Stimulated activated naive CD8-positive, alpha-beta T cell treated with anti-CD3 and anti-CD28 coated beads, Interleukin-15, Interleukin-2, amounts not matched to agents 100 ng/mL and 50 ng/mL, for 24 hours (primary cell): Measurements from ENCODE around the gene AHNAK.
A peak's percentile ranks its signal among the peaks of the same experiment; 100 is the strongest.

Experiments used
- H3K27ac Mint-ChIP-seq: one replicate; pipeline ENCODE4 v1.8.0; 2021; ENCODE audit warnings: mild to moderate bottlenecking, mixed read lengths
- H3K27me3 Mint-ChIP-seq: one replicate; pipeline ENCODE4 v1.8.0; 2021; ENCODE audit warnings: mixed read lengths
- H3K36me3 Mint-ChIP-seq: one replicate; pipeline ENCODE4 v1.8.0; 2021; ENCODE audit warnings: low read depth, mixed read lengths
- H3K4me1 Mint-ChIP-seq: one replicate; pipeline ENCODE4 v1.8.0; 2021; ENCODE audit warnings: low read depth, mixed read lengths
- H3K4me3 Mint-ChIP-seq: one replicate; pipeline ENCODE4 v1.8.0; 2021; ENCODE audit warnings: mild to moderate bottlenecking, mixed read lengths
- H3K9me3 Mint-ChIP-seq: one replicate; pipeline ENCODE4 v1.8.0; 2021; ENCODE audit warnings: mixed read lengths

Gene AHNAK

DNA sequence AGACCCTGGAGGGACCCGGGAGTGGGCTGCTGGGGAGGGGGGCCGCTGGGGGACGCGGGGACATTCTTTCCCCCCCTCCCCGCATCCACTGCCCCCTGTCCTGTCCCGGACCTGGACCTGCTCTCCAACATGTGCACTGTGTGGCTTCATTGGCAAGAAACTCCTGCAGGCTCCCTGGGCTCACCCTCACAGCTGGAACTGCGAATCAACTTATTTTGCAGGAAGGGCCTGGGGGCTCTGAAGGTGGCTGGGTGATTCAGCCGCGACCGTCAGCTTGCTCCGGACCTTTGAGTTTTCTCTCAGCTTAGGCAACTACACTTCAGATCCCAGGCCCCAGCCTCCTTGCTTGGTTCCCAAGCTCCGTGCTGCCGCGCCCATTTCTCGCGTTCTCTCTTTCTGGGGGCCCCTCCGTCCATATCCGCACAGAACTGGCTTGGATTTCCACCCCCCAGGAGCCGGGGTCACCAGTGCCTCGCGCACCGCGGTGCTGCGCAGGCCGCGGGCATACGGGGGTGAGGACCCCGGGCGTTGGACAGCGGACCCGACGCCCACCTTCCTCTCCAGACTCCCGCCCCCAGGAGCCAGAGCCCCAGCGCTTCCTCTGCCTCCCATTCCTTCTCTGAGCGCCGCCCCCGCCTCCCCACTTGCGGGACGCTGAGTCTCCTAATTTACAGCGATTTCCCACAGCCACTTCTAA, 471 bp upstream of the AHNAK start:
- H3K9me3 Mint-ChIP-seq, result no peaks in the 10 kb centered on the region
- no peak overlapping the region for H3K27ac Mint-ChIP-seq
- H3K36me3 Mint-ChIP-seq, result no peaks in the 10 kb centered on the region
- H3K27me3 Mint-ChIP-seq, result no peaks in the 10 kb centered on the region
- peak overlapping the region; percentile 66 for H3K4me3 Mint-ChIP-seq
- H3K4me1 Mint-ChIP-seq, result peaks cover 81% of the 10 kb centered on the region

DNA sequence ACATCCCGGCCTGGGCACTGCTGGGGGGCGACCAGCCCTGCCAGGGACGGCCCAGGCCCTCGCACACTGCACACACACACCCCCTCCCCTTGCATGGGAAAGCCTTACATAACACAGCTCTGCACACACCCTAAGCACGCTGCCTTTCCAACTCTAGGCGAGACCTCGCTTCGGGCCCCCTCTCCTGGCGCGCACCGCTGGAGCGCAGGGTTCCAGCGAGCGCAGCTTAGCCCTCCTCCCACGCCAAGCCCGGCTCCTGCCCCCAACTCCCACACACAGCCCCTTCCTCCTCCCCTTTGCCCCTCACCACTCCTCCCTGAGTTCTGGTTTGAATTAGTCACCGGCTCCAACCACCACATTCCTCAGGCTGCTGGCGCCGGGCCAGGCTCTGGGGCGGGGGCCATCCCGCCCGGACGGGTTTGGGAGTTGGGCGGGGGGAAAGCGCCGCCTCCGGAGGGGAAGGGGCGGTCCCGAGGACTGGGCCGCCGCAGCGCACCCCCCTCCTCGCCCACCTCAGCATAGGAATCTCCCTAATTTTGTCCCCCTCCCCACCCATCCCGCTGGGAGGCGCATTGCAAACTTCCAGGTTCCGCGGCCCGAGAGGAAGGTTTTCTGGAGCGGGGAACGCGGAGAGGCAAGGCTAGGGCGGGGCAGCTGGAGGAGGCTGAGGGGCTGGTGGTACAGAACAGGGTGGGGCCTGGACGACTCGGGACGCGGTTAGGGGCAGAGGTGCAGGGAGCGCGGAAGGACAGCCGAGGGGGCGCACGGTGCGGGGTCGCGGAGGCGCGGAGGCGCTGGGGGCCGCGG, 966 bp downstream of the AHNAK start:
- Mint-ChIP-seq H3K4me3 (peak overlapping the region; percentile 84), H3K27ac (peak overlapping the region; percentile 75), H3K27me3 (no peaks in the 10 kb centered on the region), H3K36me3 (no peaks in the 10 kb centered on the region), H3K9me3 (no peaks in the 10 kb centered on the region), H3K4me1 (peaks cover 81% of the 10 kb centered on the region)

- peak overlapping the region; percentile 75 for H3K27ac Mint-ChIP-seq
- H3K4me3 Mint-ChIP-seq, result peak overlapping the region; percentile 84
- no peaks in the 10 kb centered on the region for H3K36me3 Mint-ChIP-seq
- H3K9me3 Mint-ChIP-seq, result no peaks in the 10 kb centered on the region
- H3K27me3 Mint-ChIP-seq, result no peaks in the 10 kb centered on the region
- H3K4me1 Mint-ChIP-seq, result peaks cover 82% of the 10 kb centered on the region
These were observed 1.8 kb downstream of the AHNAK start for GRCh38 chr11:62544581-62545436.

GRCh38 chr11:62543680-62544444, 2.7 kb downstream of the AHNAK start:
- Mint-ChIP-seq H3K27me3 (no peaks in the 10 kb centered on the region), H3K27ac (peak overlapping the region; percentile 75), H3K9me3 (no peaks in the 10 kb centered on the region), H3K36me3 (no peaks in the 10 kb centered on the region), H3K4me3 (peak overlapping the region; percentile 84), H3K4me1 (peaks cover 88% of the 10 kb centered on the region)

- Mint-ChIP-seq H3K9me3 (no peaks in the 10 kb centered on the region), H3K36me3 (no peaks in the 10 kb centered on the region), H3K4me3 (peak overlapping the region; percentile 84), H3K27me3 (no peaks in the 10 kb centered on the region), H3K27ac (peak overlapping the region; percentile 55), H3K4me1 (peaks cover 89% of the 10 kb centered on the region)
These were observed 3.6 kb downstream of the AHNAK start for GRCh38 chr11:62542750-62543567.

GRCh38 chr11:62542111-62542745, 4.4 kb downstream of the AHNAK start:
- Mint-ChIP-seq H3K36me3 (no peaks in the 10 kb centered on the region), H3K4me1 (peaks cover 84% of the 10 kb centered on the region), H3K27me3 (no peaks in the 10 kb centered on the region), H3K9me3 (no peaks in the 10 kb centered on the region), H3K27ac (peak overlapping the region; percentile 76), H3K4me3 (peak overlapping the region; percentile 84)

DNA sequence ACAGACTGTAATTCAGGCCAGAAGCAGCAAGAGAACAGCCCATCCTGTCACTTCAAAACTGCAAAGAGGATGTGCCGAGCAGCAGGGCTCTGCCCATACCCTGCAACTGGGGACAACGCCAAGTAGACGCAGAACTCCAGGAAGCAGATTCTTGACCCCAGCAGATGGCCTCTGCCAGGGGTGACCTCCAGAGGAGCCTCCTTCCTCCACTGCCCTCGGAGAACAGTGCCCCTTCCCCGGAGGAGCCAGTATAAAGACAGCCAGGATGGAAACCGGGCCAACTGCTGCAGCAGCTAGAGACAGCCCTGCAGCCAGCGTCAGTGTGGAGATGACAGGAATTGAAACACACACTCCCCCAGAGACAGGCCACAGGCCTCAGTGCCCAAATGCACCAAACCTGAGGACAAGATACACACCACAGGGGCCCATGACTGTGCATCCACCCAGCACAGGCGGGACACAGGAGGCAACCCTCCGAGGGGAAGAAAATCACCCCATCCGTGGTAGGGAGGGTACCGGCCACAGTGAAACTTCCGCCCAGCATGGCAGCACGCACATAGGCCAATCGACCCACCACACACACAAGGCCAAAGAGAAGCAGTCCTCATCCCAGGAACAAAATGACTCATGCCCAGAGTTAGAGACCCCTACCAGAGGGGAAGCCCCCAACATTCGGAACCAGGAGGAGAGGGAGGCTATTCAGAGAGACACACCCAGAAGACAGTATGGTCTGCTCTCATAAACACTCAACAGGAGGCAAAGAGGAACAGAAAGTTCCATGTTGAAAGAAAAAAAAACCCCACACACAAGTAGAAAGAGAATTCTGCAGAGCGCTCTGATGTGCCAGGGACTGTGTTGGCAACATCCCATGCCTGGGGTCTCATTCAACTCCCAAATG, 5.6 kb downstream of the AHNAK start:
- Mint-ChIP-seq H3K27ac (peak overlapping the region; percentile 76), H3K27me3 (no peaks in the 10 kb centered on the region), H3K4me3 (peak overlapping the region; percentile 46), H3K4me1 (peaks cover 78% of the 10 kb centered on the region), H3K9me3 (no peaks in the 10 kb centered on the region), H3K36me3 (no peaks in the 10 kb centered on the region)

- Mint-ChIP-seq H3K27ac (peak overlapping the region; percentile 70), H3K9me3 (no peaks in the 10 kb centered on the region), H3K27me3 (no peaks in the 10 kb centered on the region), H3K4me3 (peak overlapping the region; percentile 49), H3K36me3 (peaks cover 7% of the 10 kb centered on the region), H3K4me1 (peaks cover 65% of the 10 kb centered on the region)
These were observed 7.2 kb downstream of the AHNAK start for GRCh38 chr11:62539238-62539925.

- Mint-ChIP-seq H3K4me3 (peak overlapping the region; percentile 49), H3K4me1 (peaks cover 58% of the 10 kb centered on the region), H3K27ac (peak overlapping the region; percentile 70), H3K36me3 (peaks cover 12% of the 10 kb centered on the region), H3K27me3 (no peaks in the 10 kb centered on the region), H3K9me3 (no peaks in the 10 kb centered on the region)
These were observed 8.0 kb downstream of the AHNAK start for GRCh38 chr11:62538470-62539237.

DNA sequence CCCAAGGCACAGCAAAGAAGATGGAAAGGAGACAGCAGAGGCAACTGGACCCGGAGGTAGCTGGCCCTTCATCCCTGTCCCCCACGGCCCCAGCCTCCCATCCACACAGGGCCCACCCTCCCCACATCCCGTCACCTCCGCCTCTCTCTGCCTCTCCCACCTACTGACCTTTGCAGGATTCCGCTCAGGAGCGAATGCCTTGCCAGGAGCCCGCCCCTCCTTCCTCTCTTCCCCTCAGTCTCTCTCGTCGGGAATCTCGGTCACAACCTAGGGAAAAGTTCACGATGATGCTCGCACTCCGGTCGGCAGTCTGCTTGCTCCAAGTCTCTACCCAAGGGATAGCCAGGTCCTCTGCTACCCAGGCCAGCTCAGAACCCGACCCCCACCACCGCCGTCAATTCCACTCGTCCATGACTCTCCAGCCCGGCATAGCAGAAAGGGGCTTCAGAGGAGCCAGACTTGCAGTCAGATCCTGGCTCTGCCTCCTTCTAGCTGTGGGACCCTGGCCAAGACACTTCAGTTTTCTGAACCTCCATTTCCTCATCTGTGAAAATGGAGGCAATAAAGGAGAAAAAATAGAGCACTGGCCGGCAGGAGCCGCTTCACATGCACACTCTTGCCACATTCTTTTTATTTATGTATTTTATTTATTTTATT, 10.2 kb downstream of the AHNAK start:
- Mint-ChIP-seq H3K27me3 (no peaks in the 10 kb centered on the region), H3K9me3 (no peaks in the 10 kb centered on the region), H3K36me3 (peaks cover 28% of the 10 kb centered on the region), H3K4me3 (no peak overlapping the region), H3K4me1 (peaks cover 36% of the 10 kb centered on the region), H3K27ac (no peak overlapping the region)

DNA sequence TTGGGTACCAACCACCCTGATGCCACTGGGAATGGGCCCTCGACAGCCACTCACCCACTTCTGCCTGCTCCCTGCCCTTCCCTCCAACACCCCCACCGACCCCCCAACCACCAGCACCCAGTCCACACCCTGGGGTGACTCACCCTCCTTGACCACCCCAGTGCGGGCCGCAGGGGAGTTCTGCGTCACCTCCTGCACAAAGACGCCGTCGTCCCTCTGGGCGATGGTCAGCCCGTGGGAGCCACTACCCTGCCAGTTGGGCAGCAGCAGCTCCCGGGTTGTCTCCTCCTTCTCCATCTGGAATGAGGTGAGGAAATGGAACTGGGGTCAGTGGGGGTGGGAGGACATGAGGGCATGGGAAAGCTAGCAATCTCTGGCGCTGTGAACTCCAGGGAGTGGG, 10.8 kb downstream of the AHNAK start:
- no peak overlapping the region for H3K27ac Mint-ChIP-seq
- peaks cover 28% of the 10 kb centered on the region for H3K36me3 Mint-ChIP-seq
- no peaks in the 10 kb centered on the region for H3K27me3 Mint-ChIP-seq
- H3K4me1 Mint-ChIP-seq, result peaks cover 30% of the 10 kb centered on the region
- H3K4me3 Mint-ChIP-seq, result no peak overlapping the region
- no peaks in the 10 kb centered on the region for H3K9me3 Mint-ChIP-seq
